ENCODE results near the gene RBM38. TPM values are rescaled to one million over a fixed set of nuclear protein-coding genes. Genes with fewer than 3 reads are reported as not detected.

Gene RBM38
- total RNA-seq, 2 experiments from 2014 or later: 60.9 to 62.8 TPM

GRCh38 chr20:57458400-57459160 is 67.4 kb downstream of the RBM38 start:
- DNase-seq (no peak), ATAC-seq (ENCODE audit: low read depth) (no peak)
- H3K4me1 Mint-ChIP-seq: no peaks in the 10 kb centered on the region
- H3K36me3 Mint-ChIP-seq: no peaks in the 10 kb centered on the region
- no peak overlapping the region for H3K4me3 Mint-ChIP-seq
- peaks cover 2% of the 10 kb centered on the region for H3K27me3 Mint-ChIP-seq
- no peak overlapping the region for H3K27ac Mint-ChIP-seq
- no peaks in the 10 kb centered on the region for H3K9me3 Mint-ChIP-seq
- POLR2A ChIA-PET: interaction anchor here (0.5 to 1.1 kb wide), 2 partner anchors 31 to 1709 kb away, joined by 3 to 4 read pairs; no protein-coding TSS in a partner anchor

Other genes starting within 250 kb of the RBM38 start
- gene BMP7, start 124.8 kb upstream of the RBM38 start, total RNA-seq: not detected
- not detected for gene SPO11, start 61.6 kb upstream of the RBM38 start, total RNA-seq
- 10 to 100 TPM; 31.8 to 34.4 TPM for gene RAE1, start 40.1 kb upstream of the RBM38 start, total RNA-seq
- gene CTCFL, start 133.7 kb downstream of the RBM38 start, total RNA-seq: not detected
- gene PCK1, start 169.7 kb downstream of the RBM38 start, total RNA-seq: not detected
- 10 to 100 TPM; 27.5 to 28.5 TPM for gene ZBP1, start 229.0 kb downstream of the RBM38 start, total RNA-seq

All from activated naive CD8-positive, alpha-beta T cell treated with anti-CD3 and anti-CD28 coated beads, Interleukin-2, amount 10 ng/mL, durations not matched to agents 7 days and 5 days (primary cell).